K562 (cell line): Measurements from ENCODE around the gene CRYZL1. TPM values are rescaled to one million over a fixed set of nuclear protein-coding genes. Genes with fewer than 3 reads are reported as not detected.

Experiments
- ATAC-seq: fragments of 200-7000 bp; cut with Tn5 transposase; 3 replicates; pipeline ENCODE4 v1.9.1; 2020; ENCODE audit warnings: moderate library complexity
- BruUV-seq: library from RNA; stranded (reverse); fragments of 400-500 nt; replicated peaks from 2 replicates; lab custom pipeline; 2021; lab: Mats Ljungman, UMichigan
- CTCF ChIA-PET: fragments of 300-600 bp; formaldehyde crosslinking; extraction: SDS; loops from one replicate; lab custom pipeline; 2021; ENCODE audit warnings: low intra/inter-chr PET ratio; lab: Yijun Ruan, JAX
- POLR2A ChIA-PET: fragments of 300-600, 350-650 bp; sonication (Branson Sonifier 250); formaldehyde crosslinking; extraction: SDS; loops from one replicate; lab custom pipeline; 2021; ENCODE audit warnings: antibody characterized with exemption, inconsistent platforms; lab: Yijun Ruan, JAX
- DNase-seq, 4 experiments: peaks; one replicate each; pipeline versions ENCODE4 v3.0.0 to v3.0.0-alpha.2; 2011 to 2018; ENCODE audit warnings: low spot score in 3 of 4, mixed read lengths in 3 of 4; ENCODE audit errors: extremely low read depth in 1 of 4
- FAIRE-seq: peaks from 2 replicates; lab custom pipeline; 2011; peaks lifted over from hg19 to GRCh38; lab: Jason Lieb, UNC
- H2AFZ ChIP-seq: 2 replicates; pipeline ENCODE4 v1.6.0; 2011; ENCODE audit warnings: low read depth, low read length, control low read depth, inconsistent platforms
- H3K27ac ChIP-seq: fragments of 200-600 bp; 3 replicates; pipeline ENCODE4 v1.8.0; 2011; ENCODE audit warnings: low read depth, mild to moderate bottlenecking, control low read depth, inconsistent platforms, low read length, moderate library complexity, mixed read lengths; ENCODE audit errors: extremely low read depth
- H3K27me3 ChIP-seq, 2 experiments: fragments of 300-600 bp in 1 of 2; 2 replicates in 1 of 2; 3 replicates in 1 of 2; pipeline versions ENCODE4 v1.6.0 to v1.8.0; 2011; ENCODE audit warnings: inconsistent platforms in 2 of 2, low read length in 2 of 2, mild to moderate bottlenecking in 1 of 2, mixed read lengths in 1 of 2, moderate library complexity in 1 of 2; ENCODE audit not compliant: control insufficient read depth in 2 of 2, insufficient read depth in 2 of 2
- H3K36me3 ChIP-seq: fragments of 300-600 bp; 3 replicates; pipeline ENCODE4 v1.8.0; 2011; ENCODE audit warnings: mild to moderate bottlenecking, low read length, inconsistent platforms; ENCODE audit not compliant: control insufficient read depth, insufficient read depth
- H3K4me1 ChIP-seq, 2 experiments: fragments of 200-600 bp in 1 of 2; replicated peaks in 1 of 2; 2 replicates in 1 of 2; 3 replicates in 1 of 2; pipeline versions ENCODE4 v1.5.1 to v1.8.0; 2011; ENCODE audit warnings: inconsistent platforms in 2 of 2, low read length in 2 of 2, mild to moderate bottlenecking in 1 of 2, mixed read lengths in 1 of 2, moderate library complexity in 1 of 2; ENCODE audit not compliant: control insufficient read depth in 2 of 2, insufficient read depth in 2 of 2
- H3K4me2 ChIP-seq: 2 replicates; pipeline ENCODE4 v1.6.1; 2011; ENCODE audit warnings: low read length, control low read depth, inconsistent platforms, mixed read lengths; ENCODE audit not compliant: insufficient read depth
- H3K4me3 ChIP-seq: fragments of 200-600 bp; sonication (generic), shearing (Covaris generic); 2 replicates; pipeline ENCODE4 v1.5.1; 2016; ENCODE audit warnings: control low read depth, inconsistent platforms
- H3K79me2 ChIP-seq: fragments of 200-600 bp; 3 replicates; pipeline ENCODE4 v1.8.0; 2011; ENCODE audit warnings: low read length, inconsistent platforms; ENCODE audit not compliant: control insufficient read depth, insufficient read depth
- H3K9ac ChIP-seq, 2 experiments: 2 replicates each; pipeline versions ENCODE4 v1.6.0 to v1.6.1; 2011; ENCODE audit warnings: low read depth in 2 of 2, low read length in 2 of 2, control low read depth in 1 of 2, inconsistent platforms in 1 of 2, mild to moderate bottlenecking in 1 of 2, mixed read lengths in 1 of 2; ENCODE audit not compliant: insufficient read depth in 1 of 2
- H3K9me1 ChIP-seq: one replicate; pipeline ENCODE4 v1.6.0; 2011; ENCODE audit warnings: inconsistent platforms, mild to moderate bottlenecking, low read length, moderate library complexity; ENCODE audit not compliant: control insufficient read depth, insufficient read depth
- H3K9me3 ChIP-seq: replicated peaks from 2 replicates; pipeline ENCODE4 v1.5.1; 2011; ENCODE audit warnings: low read depth, low read length, inconsistent platforms; ENCODE audit not compliant: control insufficient read depth, insufficient read depth
- H4K20me1 ChIP-seq: replicated peaks from 2 replicates; pipeline ENCODE4 v1.6.1; 2011; ENCODE audit warnings: low read length, inconsistent platforms, mixed read lengths; ENCODE audit not compliant: control insufficient read depth, insufficient read depth
- BHLHE40 ChIP-seq: IDR thresholded peaks from 2 replicates; pipeline ENCODE4 v1.6.1; 2011; ENCODE audit warnings: low read length, improper control_type of control experiment
- CSDE1 ChIP-seq, 2 experiments: fragments of 450-650 bp; IDR thresholded peaks; 2 replicates each; pipeline ENCODE4 v1.6.1; 2016; ENCODE audit warnings: mild to moderate bottlenecking in 1 of 2
- ESRRA ChIP-seq: fragments of 450-650 bp; IDR thresholded peaks from 2 replicates; pipeline ENCODE4 v1.6.1; 2014; ENCODE audit warnings: low read depth, mild to moderate bottlenecking, moderate library complexity, borderline replicate concordance
- ETS1 ChIP-seq: conservative IDR thresholded peaks from 2 replicates; pipeline ENCODE4 v1.6.1; 2011; ENCODE audit warnings: low read depth, mild to moderate bottlenecking, low read length; ENCODE audit not compliant: control insufficient read depth
- ETV1 ChIP-seq: fragments of 450-650 bp; conservative IDR thresholded peaks from 2 replicates; pipeline ENCODE4 v1.6.1; 2016; ENCODE audit warnings: missing genetic modification characterization, control low read depth, low read depth, missing compliant biosample characterization
- KLF16 ChIP-seq: IDR thresholded peaks from 2 replicates; pipeline ENCODE4 v1.6.1; 2016; ENCODE audit warnings: antibody characterized with exemption
- OTX1 ChIP-seq: fragments of 450-650 bp; formaldehyde crosslinking; IDR thresholded peaks from 2 replicates; pipeline ENCODE4 v1.4.0; 2022; ENCODE audit warnings: mild to moderate bottlenecking
- PURB ChIP-seq: sonication (generic); formaldehyde crosslinking; IDR thresholded peaks from 2 replicates; pipeline ENCODE4 v1.9.0; 2021; ENCODE audit warnings: low read depth, mild to moderate bottlenecking, missing genetic modification reagents
- RBM34 ChIP-seq: fragments of 200-400 bp; formaldehyde crosslinking; IDR thresholded peaks from 2 replicates; pipeline ENCODE4 v1.6.1; 2018; ENCODE audit warnings: low read length, borderline replicate concordance; ENCODE audit not compliant: insufficient read depth
- SMAD2 ChIP-seq: fragments of 150-350 bp; IDR thresholded peaks from 2 replicates; pipeline ENCODE4 v1.6.1; 2014; ENCODE audit warnings: low read depth, mild to moderate bottlenecking, low read length
- TEAD1 ChIP-seq, 2 experiments: fragments of 450-650 bp in 1 of 2; sonication (generic) in 1 of 2; formaldehyde crosslinking; IDR thresholded peaks; 2 replicates each; pipeline versions ENCODE4 v1.4.0 to v1.8.0; 2020 to 2022; ENCODE audit warnings: mild to moderate bottlenecking in 2 of 2, missing genetic modification reagents in 1 of 2
- YBX1 ChIP-seq: fragments of 450-650 bp; IDR thresholded peaks from 2 replicates; pipeline ENCODE4 v1.7.1; 2016; ENCODE audit warnings: mild to moderate bottlenecking
- ZNF184 ChIP-seq: sonication (generic); formaldehyde crosslinking; IDR thresholded peaks from 2 replicates; pipeline ENCODE4 v1.5.0; 2020; ENCODE audit warnings: missing genetic modification reagents
- ZZZ3 ChIP-seq: fragments of 450-650 bp; IDR thresholded peaks from 2 replicates; pipeline ENCODE4 v1.6.1; 2016; ENCODE audit warnings: antibody characterized with exemption, mild to moderate bottlenecking, moderate library complexity
- WGBS: fragments of 100-300 bp; shearing (Covaris generic); methylation state at CpG from one replicate; pipeline ENCODE4 v1.1.6; 2016; ENCODE audit warnings: low coverage, mixed read lengths; ENCODE audit not compliant: insufficient coverage; ENCODE audit errors: missing lambda C conversion rate; 5-methylcytosine and 5-hydroxymethylcytosine counted together
- in situ Hi-C: fragments of 300-500 bp; cut with MboI; formaldehyde crosslinking; loops from 4 replicates; pipeline ENCODE4 v1.15.0; 2018; ENCODE audit warnings: inconsistent platforms, mixed read lengths
- intact Hi-C: fragments of 100-400 bp; cut with micrococcal nuclease; formaldehyde crosslinking; loops from 2 replicates; pipeline ENCODE4 v1.14.2; 2022
- polyA plus RNA-seq, 8 experiments: library from polyadenylated mRNA; depleted of rRNA in 4 of 8; stranded (reverse) in 5 of 8; unstranded in 3 of 8; fragments of >200 nt; fragmentation: Nextera tagmentation in 2 of 8; fragmentation: Illumina TruSeq in 1 of 8; extraction: Ambion mirVana in 2 of 8; extraction: Trizol in 1 of 8; gene quantifications; 2 replicates each; pipeline versions ENCODE4 v1.2.1 to v1.2.3, GENCODE V29; 2011 to 2014; ENCODE audit warnings: inconsistent platforms in 1 of 8, missing spikeins in 1 of 8
- total RNA-seq, 7 experiments: library from RNA; depleted of rRNA in 6 of 7; stranded (reverse); fragments of >200 nt in 6 of 7; fragmentation: Illumina TruSeq in 2 of 7; extraction: Trizol in 2 of 7; gene quantifications; 2 replicates each; pipeline versions ENCODE4 v1.2.1 to v1.2.3, GENCODE V29; 2011 to 2021; ENCODE audit warnings: low replicate concordance in 1 of 7
- TF ChIP-seq, protein P1 (sequence below): sonication (generic); formaldehyde crosslinking; IDR thresholded peaks from 2 replicates; pipeline ENCODE4 v1.8.0; 2022; ENCODE audit warnings: missing genetic modification reagents, mild to moderate bottlenecking, borderline replicate concordance

Gene CRYZL1
- total and polyA plus RNA-seq, 9 of the 15 experiments (the other 6 are each of a cell fraction or from before 2014, with no cell fraction given): 19.9 to 98.2 (median 39.2) TPM

GRCh38 chr21:33687634-33688033 lies 46.1 kb upstream of the CRYZL1 start:
- TF ChIP-seq ESRRA (no peak), YBX1 (no peak), BHLHE40 (no peak), ETS1 (no peak), PURB (CRISPR knock-in tag) (no peak), ZNF184 (CRISPR knock-in tag) (no peak), TEAD1 (CRISPR knock-in tag; IDR thresholded peaks at IDR 0.05) (no peak), SMAD2 (no peak), CSDE1 (IDR thresholded peaks at IDR 0.05) (no peak), KLF16 (no peak), ETV1 (tag) (no peak), OTX1 (no peak), RBM34 (no peak), ZZZ3 (no peak)
- TF ChIP-seq, protein P1, sequence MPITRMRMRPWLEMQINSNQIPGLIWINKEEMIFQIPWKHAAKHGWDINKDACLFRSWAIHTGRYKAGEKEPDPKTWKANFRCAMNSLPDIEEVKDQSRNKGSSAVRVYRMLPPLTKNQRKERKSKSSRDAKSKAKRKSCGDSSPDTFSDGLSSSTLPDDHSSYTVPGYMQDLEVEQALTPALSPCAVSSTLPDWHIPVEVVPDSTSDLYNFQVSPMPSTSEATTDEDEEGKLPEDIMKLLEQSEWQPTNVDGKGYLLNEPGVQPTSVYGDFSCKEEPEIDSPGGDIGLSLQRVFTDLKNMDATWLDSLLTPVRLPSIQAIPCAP (CRISPR knock-in tag): no peak
- ATAC-seq: no peak
- in situ Hi-C loops: no loop called here
- H3K4me3 ChIP-seq: no peak overlapping the region
- H3K27me3 ChIP-seq: peaks cover 4 to 13% of the 10 kb centered on the region in 2 experiments; a peak in 3 of 5 replicates
- no peak for FAIRE-seq
- H3K9ac ChIP-seq: no peak overlapping the region
- H3K4me1 ChIP-seq: peaks cover 0 to 17% of the 10 kb centered on the region in 2 experiments; a peak in 3 of 5 replicates
- H3K36me3 ChIP-seq: no peaks in the 10 kb centered on the region
- ChIA-PET CTCF (no interaction called here), POLR2A (no interaction called here)
- no peaks in the 10 kb centered on the region for H3K9me3 ChIP-seq
- no peak for DNase-seq
- H3K4me2 ChIP-seq: no peak overlapping the region
- H3K27ac ChIP-seq: no peak overlapping the region
- intact Hi-C loops: no loop called here
- H3K79me2 ChIP-seq: no peaks in the 10 kb centered on the region
- H3K9me1 ChIP-seq: no peaks in the 10 kb centered on the region
- WGBS: 8% methylated on average over 3 of the region's 3 CpGs
- H2AFZ ChIP-seq: no peak overlapping the region
- no peaks in the 10 kb centered on the region for H4K20me1 ChIP-seq
- BruUV-seq: no TSS peak
